PC-9 (cell line): ENCODE results near the gene PARP12. TPM values are rescaled to one million over a fixed set of nuclear protein-coding genes. Genes with fewer than 3 reads are reported as not detected.

Experiments used
- BruUV-seq: library from RNA; stranded (reverse); fragments of 400-500 nt; replicated peaks from 2 replicates; lab custom pipeline; 2021; lab: Mats Ljungman, UMichigan
- CTCF ChIA-PET: fragments of 300-600 bp; sonication (Branson Sonifier 250); formaldehyde crosslinking; loops from one replicate; lab custom pipeline; 2022; ENCODE audit warnings: antibody characterized with exemption; lab: Charles Lee
- POLR2A ChIA-PET: fragments of 300-600 bp; sonication (Branson Sonifier 250); formaldehyde crosslinking; loops from one replicate; lab custom pipeline; 2022; ENCODE audit warnings: antibody characterized with exemption; ENCODE audit not compliant: unreplicated experiment; lab: Charles Lee
- DNase-seq, 2 experiments: peaks; one replicate each; pipeline versions ENCODE4 v3.0.0 to v3.0.0-alpha.2; 2015 to 2022; ENCODE audit warnings: mixed read lengths in 1 of 2
- H2AFZ ChIP-seq: fragments of 200-600 bp; sonication (generic); 2 replicates; pipeline ENCODE4 v1.8.1; 2017; ENCODE audit warnings: antibody characterized with exemption
- H3F3A ChIP-seq: fragments of 200-600 bp; sonication (generic); 2 replicates; pipeline ENCODE4 v1.8.1; 2017; ENCODE audit warnings: antibody characterized with exemption, mild to moderate bottlenecking, low read depth; ENCODE audit not compliant: insufficient read depth
- H3K27ac ChIP-seq: fragments of 200-600 bp; sonication (generic); 2 replicates; pipeline ENCODE4 v1.6.1; 2016; ENCODE audit warnings: mixed run types
- H3K27me3 ChIP-seq: fragments of 200-600 bp; sonication (generic); 2 replicates; pipeline ENCODE4 v1.6.1; 2016; ENCODE audit warnings: low read depth, mixed run types; ENCODE audit not compliant: insufficient read depth
- H3K36me3 ChIP-seq: fragments of 200-600 bp; sonication (generic); 2 replicates; pipeline ENCODE4 v1.6.1; 2016; ENCODE audit warnings: low read depth, mixed run types
- H3K4me1 ChIP-seq: fragments of 200-600 bp; sonication (generic); replicated peaks from 2 replicates; pipeline ENCODE4 v1.6.1; 2016; ENCODE audit warnings: mixed run types; ENCODE audit not compliant: insufficient read depth
- H3K4me2 ChIP-seq: fragments of 200-600 bp; sonication (generic); 2 replicates; pipeline ENCODE4 v1.6.1; 2017; ENCODE audit warnings: mixed run types
- H3K4me3 ChIP-seq: fragments of 200-600 bp; sonication (generic); 2 replicates; pipeline ENCODE4 v1.6.1; 2016; ENCODE audit warnings: mixed run types
- H3K79me2 ChIP-seq: fragments of 200-600 bp; sonication (generic); 2 replicates; pipeline ENCODE4 v1.6.1; 2017; ENCODE audit warnings: low read depth, mixed run types
- H3K9me2 ChIP-seq: fragments of 200-600 bp; sonication (generic); 2 replicates; pipeline ENCODE4 v1.8.1; 2017; ENCODE audit warnings: mild to moderate bottlenecking; ENCODE audit not compliant: insufficient read depth
- H3K9me3 ChIP-seq: fragments of 200-600 bp; sonication (generic); 2 replicates; pipeline ENCODE4 v1.8.1; 2016; ENCODE audit warnings: low read depth; ENCODE audit not compliant: insufficient read depth
- H4K20me1 ChIP-seq: fragments of 200-600 bp; sonication (generic); 2 replicates; pipeline ENCODE4 v1.8.1; 2017; ENCODE audit not compliant: insufficient read depth
- EZH2 ChIP-seq: fragments of 200-600 bp; sonication (generic); IDR thresholded peaks from 2 replicates; pipeline ENCODE4 v1.8.0; 2017; ENCODE audit warnings: antibody characterized with exemption, low read depth
- intact Hi-C: fragments of 100-400 bp; cut with micrococcal nuclease; formaldehyde crosslinking; loops from one replicate; pipeline ENCODE4 v1.10.0; 2022; ENCODE audit not compliant: unreplicated experiment
- total RNA-seq: library from RNA; stranded (reverse); gene quantifications from 2 replicates; pipeline ENCODE4 v1.2.3, GENCODE V29; 2021
- TF ChIP-seq, protein P1 (sequence below): fragments of 200-600 bp; sonication (generic); conservative IDR thresholded peaks from 2 replicates; pipeline ENCODE4 v1.6.1; 2017; ENCODE audit warnings: mixed run types, antibody characterized with exemption, mild to moderate bottlenecking, moderate library complexity

Gene PARP12
- total RNA-seq, 1 experiment from 2014 or later = 32.4 TPM

DNA sequence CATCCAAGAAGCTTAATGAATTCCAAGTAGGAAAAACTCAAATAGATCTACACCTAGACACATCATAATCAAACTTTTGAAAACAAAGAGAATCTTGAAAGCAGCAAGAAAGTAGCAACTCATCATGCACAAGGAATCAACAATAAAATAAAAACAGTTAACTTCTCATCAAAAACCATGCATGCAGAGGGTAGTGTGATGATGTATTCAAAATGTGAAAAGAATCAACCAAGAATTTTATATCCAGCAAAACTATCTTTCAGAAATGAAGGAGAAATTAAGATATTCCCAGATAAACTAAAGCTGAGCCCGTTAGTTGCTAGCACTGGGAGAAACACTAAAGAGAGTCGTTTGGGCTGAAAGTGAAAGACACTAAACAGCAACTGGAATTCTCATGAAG lies 4.3 kb upstream of the PARP12 start:
- ChIA-PET POLR2A (no interaction called here), CTCF (no interaction called here)
- Histone ChIP-seq H4K20me1 (no peaks in the 10 kb centered on the region), H3K4me1 (0 out of 2 replicates have a peak, but pooled peaks cover 1% of the 10 kb centered on the region), H3K36me3 (no peaks in the 10 kb centered on the region), H3K9me2 (no peaks in the 10 kb centered on the region), H3K9me3 (peaks cover 21% of the 10 kb centered on the region), H2AFZ (no peak overlapping the region), H3K79me2 (no peaks in the 10 kb centered on the region), H3F3A (no peaks in the 10 kb centered on the region), H3K4me3 (no peak overlapping the region), H3K27me3 (no peaks in the 10 kb centered on the region), H3K4me2 (no peak overlapping the region), H3K27ac (no peak overlapping the region)
- no TSS peak for BruUV-seq
- no peak for TF ChIP-seq EZH2
- TF ChIP-seq, protein P1, sequence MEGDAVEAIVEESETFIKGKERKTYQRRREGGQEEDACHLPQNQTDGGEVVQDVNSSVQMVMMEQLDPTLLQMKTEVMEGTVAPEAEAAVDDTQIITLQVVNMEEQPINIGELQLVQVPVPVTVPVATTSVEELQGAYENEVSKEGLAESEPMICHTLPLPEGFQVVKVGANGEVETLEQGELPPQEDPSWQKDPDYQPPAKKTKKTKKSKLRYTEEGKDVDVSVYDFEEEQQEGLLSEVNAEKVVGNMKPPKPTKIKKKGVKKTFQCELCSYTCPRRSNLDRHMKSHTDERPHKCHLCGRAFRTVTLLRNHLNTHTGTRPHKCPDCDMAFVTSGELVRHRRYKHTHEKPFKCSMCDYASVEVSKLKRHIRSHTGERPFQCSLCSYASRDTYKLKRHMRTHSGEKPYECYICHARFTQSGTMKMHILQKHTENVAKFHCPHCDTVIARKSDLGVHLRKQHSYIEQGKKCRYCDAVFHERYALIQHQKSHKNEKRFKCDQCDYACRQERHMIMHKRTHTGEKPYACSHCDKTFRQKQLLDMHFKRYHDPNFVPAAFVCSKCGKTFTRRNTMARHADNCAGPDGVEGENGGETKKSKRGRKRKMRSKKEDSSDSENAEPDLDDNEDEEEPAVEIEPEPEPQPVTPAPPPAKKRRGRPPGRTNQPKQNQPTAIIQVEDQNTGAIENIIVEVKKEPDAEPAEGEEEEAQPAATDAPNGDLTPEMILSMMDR = no peak
- intact Hi-C loops = loop anchor here (10.0 kb wide), 1 partner anchor 248 kb away; no protein-coding TSS in a partner anchor
- DNase-seq = no peak

GRCh38 chr7:140062118-140062527 lies 628 bp downstream of the PARP12 start:
- Histone ChIP-seq H4K20me1 (no peaks in the 10 kb centered on the region), H3K79me2 (peaks cover 12% of the 10 kb centered on the region), H3K4me2 (peak overlapping the region; percentile 91), H3K4me3 (peak overlapping the region; percentile 87), H3K9me3 (peaks cover 13% of the 10 kb centered on the region; the same call in 1 of the 2 replicates), H3K9me2 (no peaks in the 10 kb centered on the region), H3K27me3 (no peaks in the 10 kb centered on the region), H3K36me3 (no peaks in the 10 kb centered on the region), H3K4me1 (peaks cover 37% of the 10 kb centered on the region), H3K27ac (no peak overlapping the region), H2AFZ (peak overlapping the region; percentile 98), H3F3A (peaks cover 8% of the 10 kb centered on the region; the same call in 1 of the 2 replicates)
- TF ChIP-seq, protein P1 = no peak
- no peak for TF ChIP-seq EZH2
- DNase-seq = no peak
- BruUV-seq = no TSS peak
- intact Hi-C loops = loop anchor here (2.0 to 10.0 kb wide), 2 partner anchors 113 to 253 kb away; no protein-coding TSS in a partner anchor
- POLR2A ChIA-PET = no interaction called here
- CTCF ChIA-PET = no interaction called here

DNA sequence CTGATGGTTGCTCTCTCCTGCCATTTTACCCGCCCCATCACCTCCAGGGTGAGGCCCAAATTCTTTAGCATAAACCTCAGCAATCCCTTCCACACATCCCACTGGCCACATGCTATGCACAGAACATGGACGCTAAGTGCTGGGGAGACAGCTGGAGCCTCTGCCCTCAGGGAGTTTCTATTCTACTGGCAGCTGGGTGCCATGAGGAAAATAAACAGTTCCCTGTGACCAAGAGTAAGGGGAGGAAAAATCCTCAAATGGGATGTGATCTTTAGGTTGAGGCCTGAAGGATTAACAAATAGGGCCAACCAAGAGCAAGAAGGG lies 1.2 kb downstream of the PARP12 start:
- POLR2A ChIA-PET = interaction anchor here (0.5 kb wide), 1 partner anchor 255 kb away, joined by 7 read pairs; no protein-coding TSS in a partner anchor
- Histone ChIP-seq H3K27ac (no peak overlapping the region), H3K9me2 (no peaks in the 10 kb centered on the region), H2AFZ (peak overlapping the region; percentile 98; the same call in 1 of the 2 replicates), H3K4me1 (peaks cover 37% of the 10 kb centered on the region), H4K20me1 (no peaks in the 10 kb centered on the region), H3K79me2 (peaks cover 12% of the 10 kb centered on the region), H3K4me3 (peak overlapping the region; percentile 87; the same call in 1 of the 2 replicates), H3K27me3 (no peaks in the 10 kb centered on the region), H3K9me3 (peaks cover 8% of the 10 kb centered on the region; the same call in 1 of the 2 replicates), H3K36me3 (no peaks in the 10 kb centered on the region), H3K4me2 (peak overlapping the region; percentile 91), H3F3A (peaks cover 8% of the 10 kb centered on the region; the same call in 1 of the 2 replicates)
- intact Hi-C loops = loop anchor here (10.0 kb wide), 1 partner anchor 253 kb away; no protein-coding TSS in a partner anchor
- DNase-seq = no peak
- CTCF ChIA-PET = no interaction called here
- no TSS peak for BruUV-seq
- TF ChIP-seq EZH2 = no peak
- TF ChIP-seq, protein P1 = no peak
